ENCODE measurements around the gene FKBP1A. TPM values are rescaled to one million over a fixed set of nuclear protein-coding genes. Genes with fewer than 3 reads are reported as not detected.

FKBP1A gene
- total RNA-seq, 4 donors from 2014 or later: 99.5 to 253 (median 206) TPM

DNA sequence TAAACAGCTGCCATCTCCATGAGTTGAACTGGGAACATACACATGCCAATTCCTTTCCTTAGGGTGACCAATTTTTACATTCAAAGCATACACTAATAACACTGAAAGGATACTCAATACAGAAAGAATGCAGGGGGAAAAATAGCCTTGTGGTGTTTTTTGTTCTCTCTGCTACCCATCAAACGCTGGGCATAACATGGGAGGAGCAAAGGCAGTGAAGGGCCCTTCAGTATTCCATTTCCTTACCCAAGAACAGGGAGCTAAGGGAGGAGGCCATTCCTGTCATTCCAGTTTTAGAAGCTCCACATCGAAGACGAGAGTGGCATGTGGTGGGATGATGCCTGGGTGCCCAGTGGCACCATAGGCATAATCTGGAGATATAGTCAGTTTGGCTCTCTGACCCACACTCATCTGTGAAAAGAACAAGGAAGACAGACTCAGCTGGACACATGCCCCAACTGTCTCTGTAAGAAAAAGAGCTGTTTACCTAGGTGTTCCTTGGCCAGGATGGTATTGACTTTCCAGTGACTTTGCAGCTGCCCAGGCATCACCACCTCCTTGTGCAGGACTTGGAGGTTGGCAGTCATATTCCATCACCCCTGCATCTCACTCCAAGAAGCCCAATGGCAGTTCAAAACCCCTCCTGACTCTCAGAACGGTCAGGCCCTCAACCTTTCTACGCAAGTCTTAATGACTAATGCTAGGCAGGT, 20.9 kb downstream of the FKBP1A start:
- H3K36me3 ChIP-seq: no peaks in the 10 kb centered on the region
- peaks cover 0 to 5% of the 10 kb centered on the region in 2 donors for H3K4me1 ChIP-seq
- no peaks in the 10 kb centered on the region for H3K9me3 ChIP-seq
- H3K27me3 ChIP-seq: no peaks in the 10 kb centered on the region
- no peak for DNase-seq
- no peak overlapping the region for H3K4me3 ChIP-seq
- intact Hi-C loops (cut with DNase I; ENCODE audit: low total_unique reads): no loop called here
- H3K27ac ChIP-seq: peak overlapping the region in 1 of 2 donors; percentile 72
- TF ChIP-seq POLR2A (IDR thresholded peaks at IDR 0.05): no peak
- TF ChIP-seq, protein P1, sequence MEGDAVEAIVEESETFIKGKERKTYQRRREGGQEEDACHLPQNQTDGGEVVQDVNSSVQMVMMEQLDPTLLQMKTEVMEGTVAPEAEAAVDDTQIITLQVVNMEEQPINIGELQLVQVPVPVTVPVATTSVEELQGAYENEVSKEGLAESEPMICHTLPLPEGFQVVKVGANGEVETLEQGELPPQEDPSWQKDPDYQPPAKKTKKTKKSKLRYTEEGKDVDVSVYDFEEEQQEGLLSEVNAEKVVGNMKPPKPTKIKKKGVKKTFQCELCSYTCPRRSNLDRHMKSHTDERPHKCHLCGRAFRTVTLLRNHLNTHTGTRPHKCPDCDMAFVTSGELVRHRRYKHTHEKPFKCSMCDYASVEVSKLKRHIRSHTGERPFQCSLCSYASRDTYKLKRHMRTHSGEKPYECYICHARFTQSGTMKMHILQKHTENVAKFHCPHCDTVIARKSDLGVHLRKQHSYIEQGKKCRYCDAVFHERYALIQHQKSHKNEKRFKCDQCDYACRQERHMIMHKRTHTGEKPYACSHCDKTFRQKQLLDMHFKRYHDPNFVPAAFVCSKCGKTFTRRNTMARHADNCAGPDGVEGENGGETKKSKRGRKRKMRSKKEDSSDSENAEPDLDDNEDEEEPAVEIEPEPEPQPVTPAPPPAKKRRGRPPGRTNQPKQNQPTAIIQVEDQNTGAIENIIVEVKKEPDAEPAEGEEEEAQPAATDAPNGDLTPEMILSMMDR (IDR thresholded peaks at IDR 0.05): no peak

DNA sequence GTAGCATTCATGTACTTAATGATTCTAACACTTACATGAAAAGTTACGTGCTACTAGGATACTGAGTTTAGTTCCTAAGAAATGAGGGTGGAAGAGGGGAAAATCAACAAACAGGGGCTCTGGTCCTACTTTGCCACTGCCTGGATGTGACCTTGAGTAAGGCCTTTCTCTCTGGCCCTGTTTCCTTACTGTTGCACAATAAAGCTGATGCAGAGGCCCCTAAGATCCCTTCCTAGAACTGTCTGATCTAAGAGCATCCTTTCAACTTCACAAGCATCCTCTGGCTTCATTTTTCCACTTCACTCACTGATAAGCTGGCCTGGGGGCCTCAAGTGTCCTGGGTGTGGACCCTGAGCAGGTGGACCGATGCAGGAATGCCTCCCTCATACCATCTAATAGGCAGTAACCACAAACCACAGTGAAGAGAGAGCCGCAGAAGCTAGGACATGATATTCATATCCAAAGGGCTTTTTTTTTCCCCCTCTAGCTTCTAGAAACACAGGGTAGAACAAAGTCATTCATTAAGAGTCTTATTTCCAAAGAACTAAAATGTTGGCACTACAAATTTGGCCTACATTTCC, 21.6 kb downstream of the FKBP1A start:
- TF ChIP-seq, protein P1 (IDR thresholded peaks at IDR 0.05): no peak
- no peak for TF ChIP-seq POLR2A (IDR thresholded peaks at IDR 0.05)
- no peaks in the 10 kb centered on the region for H3K9me3 ChIP-seq
- H3K27me3 ChIP-seq: no peaks in the 10 kb centered on the region
- no peaks in the 10 kb centered on the region for H3K36me3 ChIP-seq
- peaks cover 0 to 5% of the 10 kb centered on the region in 2 donors for H3K4me1 ChIP-seq
- H3K27ac ChIP-seq: peak overlapping the region in 1 of 2 donors; percentile 72
- H3K4me3 ChIP-seq: no peak overlapping the region
- DNase-seq: no peak
- intact Hi-C loops (cut with DNase I; ENCODE audit: low total_unique reads): no loop called here

DNA sequence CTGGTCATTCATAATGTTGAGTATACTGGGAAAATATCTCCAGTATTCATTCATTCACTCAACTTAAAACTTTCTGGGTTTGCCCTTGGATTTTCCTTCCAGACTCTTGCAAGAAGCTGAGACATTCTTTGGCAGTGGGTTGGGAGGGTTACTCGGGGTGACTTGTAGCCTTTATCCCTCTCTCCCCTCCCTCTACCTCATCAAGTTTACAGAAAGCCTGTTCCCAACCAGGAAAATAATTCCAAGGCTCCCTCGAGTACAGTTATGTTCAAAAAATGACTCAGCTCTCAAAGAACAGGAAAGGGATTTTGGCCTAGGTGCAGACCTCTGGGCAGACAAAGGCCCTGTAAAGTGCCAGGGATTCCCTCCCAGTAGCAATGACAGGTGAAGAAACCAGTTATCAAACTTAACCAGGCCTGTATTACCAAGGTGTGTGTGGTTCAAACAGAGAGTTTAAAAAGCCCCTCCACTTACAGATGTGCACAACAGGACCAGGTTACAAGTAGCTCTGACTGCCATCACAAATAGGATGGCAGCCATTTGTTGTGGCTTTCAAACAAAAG, 22.2 kb downstream of the FKBP1A start:
- intact Hi-C loops (cut with DNase I; ENCODE audit: low total_unique reads): no loop called here
- Histone ChIP-seq H3K27ac (peak overlapping the region in 1 of 2 donors; percentile 72), H3K27me3 (no peaks in the 10 kb centered on the region), H3K36me3 (no peaks in the 10 kb centered on the region), H3K9me3 (no peaks in the 10 kb centered on the region), H3K4me3 (no peak overlapping the region), H3K4me1 (peaks cover 0 to 5% of the 10 kb centered on the region in 2 donors)
- TF ChIP-seq POLR2A (IDR thresholded peaks at IDR 0.05): no peak
- TF ChIP-seq, protein P1 (IDR thresholded peaks at IDR 0.05): no peak
- DNase-seq: no peak

DNA sequence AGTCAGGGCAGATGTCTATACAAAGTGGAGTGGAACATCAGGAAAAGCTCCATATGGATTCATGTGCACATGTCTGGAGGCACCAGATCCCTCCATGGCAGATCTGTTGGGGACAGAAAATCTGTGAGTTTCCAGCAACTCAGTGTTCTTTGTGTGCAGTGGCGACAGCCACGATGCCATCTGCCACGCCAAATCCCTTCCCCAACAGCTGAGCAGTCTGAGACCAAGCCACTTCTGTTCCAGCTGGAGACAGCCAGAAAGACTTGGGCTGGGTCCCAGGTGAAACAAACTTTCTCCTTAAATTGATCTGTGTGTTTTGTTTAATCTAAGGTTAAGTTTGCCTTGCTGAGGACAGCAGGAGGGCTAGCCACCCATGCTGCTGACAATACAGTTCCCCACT, 22.9 kb downstream of the FKBP1A start:
- Histone ChIP-seq H3K27me3 (no peaks in the 10 kb centered on the region), H3K36me3 (no peaks in the 10 kb centered on the region), H3K9me3 (no peaks in the 10 kb centered on the region), H3K27ac (peak overlapping the region in 1 of 2 donors; percentile 72), H3K4me1 (peaks cover 0 to 5% of the 10 kb centered on the region in 2 donors), H3K4me3 (no peak overlapping the region)
- intact Hi-C loops (cut with DNase I; ENCODE audit: low total_unique reads): no loop called here
- DNase-seq: no peak
- TF ChIP-seq POLR2A (IDR thresholded peaks at IDR 0.05): no peak
- TF ChIP-seq, protein P1 (IDR thresholded peaks at IDR 0.05): no peak
